HG03280 (cell line): ENCODE results near the gene OTOR.

ENCODE experiments used
- ATAC-seq: cut with Tn5 transposase; IDR thresholded peaks from one replicate; pipeline ENCODE4 v1.9.1; 2021; ENCODE audit warnings: mild to moderate bottlenecking, moderate library complexity; ENCODE audit not compliant: unreplicated experiment

The OTOR gene, protein sequence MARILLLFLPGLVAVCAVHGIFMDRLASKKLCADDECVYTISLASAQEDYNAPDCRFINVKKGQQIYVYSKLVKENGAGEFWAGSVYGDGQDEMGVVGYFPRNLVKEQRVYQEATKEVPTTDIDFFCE

DNA sequence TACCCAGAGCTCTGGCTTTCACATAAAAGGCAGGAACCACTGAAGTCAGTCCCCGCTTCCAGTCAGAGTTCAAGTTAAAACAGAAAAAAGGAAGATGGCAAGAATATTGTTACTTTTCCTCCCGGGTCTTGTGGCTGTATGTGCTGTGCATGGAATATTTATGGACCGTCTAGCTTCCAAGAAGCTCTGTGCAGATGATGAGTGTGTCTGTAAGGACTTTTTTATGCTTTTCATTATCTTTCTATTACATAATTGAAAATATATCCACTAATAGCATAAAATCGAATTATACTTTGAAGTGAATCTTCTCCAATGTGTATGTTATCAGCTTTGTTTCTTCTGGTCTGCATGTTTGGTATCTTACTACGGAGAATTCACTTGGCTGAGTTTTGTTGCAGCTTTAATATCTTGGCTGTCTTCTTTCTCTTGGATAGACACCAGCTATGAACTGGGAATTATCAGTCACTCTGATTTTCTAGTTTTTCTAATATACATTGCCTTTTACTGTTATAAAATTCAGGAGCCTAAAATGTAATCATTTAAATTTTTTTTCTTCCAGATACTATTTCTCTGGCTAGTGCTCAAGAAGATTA lies at the start of gene OTOR:
Gene OTOR (plus strand): TSS at position 51 of the 593 bp plus-strand sequence. CDS start 44 bp downstream, at position 95.
- ATAC-seq: no peak

DNA sequence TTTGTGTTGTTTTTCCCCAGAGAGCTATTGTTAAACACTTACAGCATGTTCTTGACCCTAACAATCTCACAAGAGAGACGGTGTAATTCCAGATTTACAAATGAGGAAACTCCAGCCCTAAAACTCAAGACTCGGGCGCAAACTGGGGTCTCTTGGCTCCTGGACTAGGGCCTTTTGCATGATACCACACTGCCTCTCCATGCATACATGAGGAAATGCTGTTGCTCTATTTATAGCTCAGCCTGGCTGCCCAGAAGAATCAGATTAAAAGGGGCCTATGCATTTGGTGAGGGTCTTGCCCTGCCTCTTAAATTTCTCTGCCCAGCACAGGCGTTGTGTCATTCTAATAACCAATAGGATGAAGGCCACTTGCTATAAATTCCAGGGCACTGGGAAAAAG lies 48.9 kb upstream of the OTOR start:
- no peak for ATAC-seq

DNA sequence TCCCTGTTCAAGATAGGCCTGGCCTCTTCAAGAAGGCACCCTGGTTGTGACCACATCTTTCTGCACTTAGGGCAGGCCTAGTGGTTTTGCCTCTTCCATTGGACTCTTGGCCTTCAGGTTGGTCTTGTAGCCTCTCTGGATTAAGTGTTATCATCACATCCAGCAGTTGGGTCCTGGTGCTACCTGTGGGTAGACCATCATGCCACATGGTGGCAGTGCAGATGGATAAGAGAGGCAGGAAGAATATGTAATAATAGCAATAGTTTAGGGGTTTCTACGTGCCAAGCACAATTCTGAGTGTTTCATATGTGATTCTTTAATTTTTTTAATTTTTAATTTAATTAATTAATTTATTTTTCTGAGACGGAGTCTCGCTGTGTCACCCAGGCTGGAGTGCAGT lies 46.9 kb upstream of the OTOR start:
- peak; percentile 55 for ATAC-seq

DNA sequence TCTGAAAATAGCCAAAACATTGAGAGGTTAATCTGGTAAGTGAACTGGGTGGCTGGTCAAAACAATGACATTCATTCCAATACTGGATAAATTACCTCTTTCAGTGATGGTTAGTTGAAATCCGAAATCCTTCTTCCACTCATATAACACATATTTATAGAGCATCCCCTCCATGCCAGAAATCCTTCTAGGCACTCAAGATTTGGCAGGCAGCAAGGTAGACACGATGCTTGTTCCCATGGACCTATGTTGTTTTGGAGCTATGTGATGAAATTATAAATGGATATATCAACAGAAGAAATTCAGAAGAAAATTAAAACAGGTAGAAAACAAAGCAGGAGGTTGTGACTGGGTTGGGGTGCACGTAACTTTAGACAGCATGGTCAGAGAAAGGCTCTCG lies 44.6 kb upstream of the OTOR start:
- no peak for ATAC-seq

DNA sequence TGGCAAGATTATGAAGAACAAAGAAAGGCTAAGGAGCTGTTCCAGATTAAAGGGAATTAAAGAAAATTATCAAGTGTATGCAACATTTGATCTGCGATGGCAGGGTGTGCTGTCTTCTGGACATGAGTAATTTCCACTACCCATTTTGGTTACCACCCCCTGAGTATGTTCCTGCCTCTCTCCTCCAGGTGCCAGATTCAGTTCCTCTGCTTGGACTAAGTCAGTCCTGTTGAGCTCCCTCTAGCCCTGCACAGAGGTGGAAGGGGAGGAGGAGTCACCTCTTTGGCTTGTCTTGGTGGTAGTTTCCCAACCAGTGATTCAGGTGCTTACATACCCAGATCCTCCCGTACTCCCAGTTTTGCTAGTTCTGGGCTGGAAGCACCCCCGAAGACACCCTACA lies 40.5 kb upstream of the OTOR start:
- no peak for ATAC-seq

DNA sequence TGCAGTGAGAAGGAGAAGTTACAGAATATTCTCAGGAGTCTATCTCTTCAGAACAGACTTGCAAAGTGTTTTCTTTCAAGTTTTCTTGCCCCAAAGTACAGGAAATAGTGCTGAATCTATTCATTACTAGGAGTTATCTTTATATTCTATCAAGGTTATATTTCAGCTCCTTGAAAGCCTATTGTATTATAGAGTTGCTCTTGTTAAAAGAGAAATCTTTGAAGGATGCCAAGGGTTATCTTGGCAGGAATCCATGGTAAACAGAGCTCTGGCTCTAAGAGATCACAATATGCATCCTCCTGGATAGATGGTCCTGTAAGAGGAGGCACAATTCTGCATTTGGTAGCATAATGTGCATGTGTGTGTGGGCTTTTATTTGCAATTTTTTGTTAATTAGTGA lies 39.6 kb upstream of the OTOR start:
- no peak for ATAC-seq

DNA sequence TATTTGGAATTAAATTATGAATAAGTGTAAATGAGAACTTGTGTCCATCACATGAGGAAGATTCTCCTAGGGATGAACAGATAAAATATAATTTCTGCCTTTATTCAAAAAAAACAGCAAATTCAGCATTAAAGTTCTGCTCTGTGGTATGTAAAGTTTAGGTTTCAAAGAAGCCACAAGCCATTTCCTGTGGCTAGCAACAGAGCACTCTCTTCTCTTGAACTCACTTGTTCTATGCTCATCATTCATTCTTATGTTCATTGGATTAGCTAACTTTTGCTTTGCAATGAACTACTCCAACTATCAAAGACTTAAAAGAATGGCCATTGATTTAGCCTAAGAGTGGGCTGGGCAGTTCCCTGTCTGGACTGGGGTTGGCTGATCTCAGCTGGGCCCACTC lies 39.1 kb upstream of the OTOR start:
- no peak for ATAC-seq

DNA sequence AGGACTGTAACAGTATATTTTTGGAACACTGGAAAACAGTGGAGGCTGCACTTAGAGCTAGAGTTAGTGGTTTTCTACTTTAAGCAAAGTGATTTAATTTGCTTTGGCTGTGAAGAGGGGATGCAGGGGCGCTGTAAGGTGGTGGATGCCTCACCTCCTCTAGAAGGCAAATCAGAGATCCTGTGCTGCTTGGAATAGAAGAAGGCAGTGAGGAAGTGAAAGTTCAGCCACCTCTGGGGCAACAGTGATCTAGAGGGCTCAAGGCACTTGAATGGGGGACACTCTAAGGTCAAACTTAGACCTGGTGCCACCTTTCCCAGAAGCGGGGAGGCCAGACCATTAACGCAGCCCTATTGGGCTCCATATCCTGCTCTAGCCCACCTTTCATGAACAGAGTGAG lies 37.4 kb upstream of the OTOR start:
- no peak for ATAC-seq

DNA sequence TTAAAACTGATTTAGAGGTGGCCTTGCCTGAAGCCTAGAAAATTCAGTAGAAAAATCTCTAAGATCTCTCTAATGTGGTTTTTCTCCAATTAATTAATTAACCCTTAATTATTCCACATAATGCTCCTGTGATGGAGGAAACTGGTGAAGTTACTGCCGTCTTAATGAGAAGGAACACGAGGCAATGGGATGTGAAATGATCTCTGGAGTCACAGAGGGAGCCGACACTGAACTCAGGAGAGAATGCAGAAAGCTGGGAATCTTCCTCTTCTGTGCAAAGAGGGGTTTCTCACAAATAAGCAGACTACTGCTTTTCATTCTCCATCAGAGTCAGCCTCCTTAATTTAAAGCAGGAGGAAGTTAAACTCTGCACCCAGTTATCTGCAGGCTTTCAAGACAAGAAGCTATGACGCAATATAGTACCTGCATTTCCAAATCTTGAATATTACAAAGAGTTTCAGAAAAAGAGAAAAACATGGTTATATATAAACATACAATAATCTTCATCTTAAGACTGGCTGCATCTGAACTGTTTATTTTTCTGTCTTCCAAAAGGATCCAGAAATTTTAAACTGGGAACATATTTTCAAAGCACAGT lies 36.4 kb upstream of the OTOR start:
- ATAC-seq: no peak

DNA sequence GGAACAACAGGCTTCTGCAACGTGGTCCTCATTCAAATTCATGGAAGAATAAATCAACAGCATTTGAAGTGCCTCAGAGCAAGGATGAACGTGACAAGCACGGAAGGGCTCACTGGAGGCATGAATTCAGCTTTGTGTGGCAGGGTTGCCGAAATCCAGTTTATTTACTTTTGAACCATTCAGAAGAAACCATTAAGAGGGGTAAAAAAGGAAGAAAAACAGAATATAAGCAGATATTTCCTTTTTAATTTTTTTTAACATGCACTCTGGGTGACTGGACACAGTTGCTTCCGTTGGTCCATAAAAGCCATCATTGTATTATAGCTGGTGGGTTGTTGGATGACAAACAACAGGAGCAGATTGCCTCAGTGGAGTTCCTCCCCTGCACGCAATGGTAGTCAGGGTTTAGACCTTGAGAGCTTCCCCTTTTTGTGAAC lies 35.6 kb upstream of the OTOR start:
- no peak for ATAC-seq

DNA sequence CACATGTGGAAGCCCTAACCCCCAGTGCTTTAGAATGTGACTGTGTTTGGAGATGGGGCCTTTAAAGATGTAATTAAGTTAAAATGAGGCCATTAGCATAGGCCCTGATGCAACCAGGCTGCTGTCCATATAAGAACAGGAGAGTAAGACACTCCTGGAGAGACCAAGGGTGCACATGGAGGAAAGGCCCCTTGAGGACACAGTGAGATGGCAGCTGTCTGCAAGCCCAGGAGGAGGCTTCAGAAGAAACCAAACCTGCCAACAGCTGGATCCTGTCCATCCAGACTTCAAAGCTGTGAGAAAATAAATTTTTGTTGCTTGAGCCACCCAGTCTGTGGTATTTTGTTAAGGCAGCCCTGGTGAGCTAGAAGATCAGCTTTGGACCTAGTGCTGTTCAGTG lies 35.1 kb upstream of the OTOR start:
- no peak for ATAC-seq

DNA sequence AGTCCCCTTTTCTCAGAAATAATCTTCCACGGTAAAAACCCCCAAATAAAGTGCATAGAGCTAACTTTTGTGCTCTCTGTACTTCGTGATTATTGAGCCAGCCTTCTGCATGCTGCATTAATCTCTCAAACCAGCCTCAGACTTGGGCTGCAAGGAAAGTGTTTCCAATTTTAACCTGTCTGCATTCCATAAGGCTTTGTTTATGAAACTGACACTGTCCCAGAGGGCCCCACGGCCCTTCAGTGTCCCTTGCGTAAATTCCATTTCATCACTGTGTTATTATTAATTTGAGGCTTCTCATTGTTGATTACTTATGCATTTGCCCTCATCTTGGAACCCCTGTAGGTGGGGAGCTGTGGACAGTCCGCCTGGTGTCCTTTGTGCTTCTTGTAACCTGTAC lies 33.9 kb upstream of the OTOR start:
- ATAC-seq: no peak

DNA sequence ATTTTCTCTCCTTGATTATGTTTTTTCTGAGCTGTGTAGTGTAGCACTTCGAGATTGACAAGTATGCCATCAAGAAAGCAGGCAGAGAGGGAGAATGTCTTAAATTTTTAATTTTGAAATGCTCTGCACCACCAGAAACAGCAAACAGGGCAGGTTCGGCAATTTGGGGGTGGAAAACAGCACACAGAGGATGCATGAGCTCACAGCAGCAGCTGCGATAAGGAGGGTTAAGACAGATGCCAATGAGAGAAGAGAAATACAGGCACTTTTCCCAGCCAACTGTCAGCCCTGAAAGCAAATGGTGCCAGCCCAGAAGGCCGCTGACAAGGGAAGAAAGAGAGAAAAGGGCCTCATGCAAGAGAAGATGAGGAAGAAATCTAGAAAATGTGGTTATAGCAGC lies 33.4 kb upstream of the OTOR start:
- no peak for ATAC-seq

DNA sequence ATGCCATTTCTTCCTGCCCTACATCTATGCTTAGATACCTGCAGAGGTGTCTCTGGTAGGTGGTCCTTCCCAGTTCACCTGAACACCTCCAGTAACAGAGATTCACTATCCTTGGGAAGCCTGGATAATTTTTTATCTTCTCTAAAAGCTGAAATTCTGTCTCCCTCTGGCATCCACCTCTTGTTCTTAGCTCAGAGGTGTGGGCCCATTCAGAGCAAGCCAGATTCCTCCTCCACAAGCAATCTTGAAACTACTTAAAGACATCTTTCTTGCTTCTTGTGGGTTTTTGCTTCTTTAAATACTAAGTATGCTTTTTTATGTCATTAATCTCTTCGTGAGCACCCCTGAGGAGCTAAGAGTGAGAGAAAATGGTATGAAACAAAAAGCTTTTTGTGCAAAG lies 28.7 kb upstream of the OTOR start:
- no peak for ATAC-seq

DNA sequence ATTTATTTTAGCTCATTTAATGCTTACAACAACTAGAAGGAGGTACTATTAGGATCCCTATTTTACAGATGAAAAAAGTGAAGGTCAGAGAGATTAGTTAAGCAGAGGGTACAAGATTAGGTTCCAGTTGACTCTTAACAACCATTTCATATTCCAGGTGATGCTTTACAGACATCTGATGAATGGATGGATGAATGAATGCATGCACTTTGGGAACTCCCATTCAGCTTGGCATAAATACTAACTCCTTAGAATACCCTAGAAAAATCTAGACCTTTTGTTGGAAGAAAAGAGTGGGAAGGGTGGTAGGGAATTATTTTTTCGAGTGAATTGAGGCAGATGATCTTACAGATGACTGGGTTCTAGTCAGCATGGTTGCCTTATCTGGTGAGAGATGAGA lies 19.1 kb upstream of the OTOR start:
- ATAC-seq: no peak

DNA sequence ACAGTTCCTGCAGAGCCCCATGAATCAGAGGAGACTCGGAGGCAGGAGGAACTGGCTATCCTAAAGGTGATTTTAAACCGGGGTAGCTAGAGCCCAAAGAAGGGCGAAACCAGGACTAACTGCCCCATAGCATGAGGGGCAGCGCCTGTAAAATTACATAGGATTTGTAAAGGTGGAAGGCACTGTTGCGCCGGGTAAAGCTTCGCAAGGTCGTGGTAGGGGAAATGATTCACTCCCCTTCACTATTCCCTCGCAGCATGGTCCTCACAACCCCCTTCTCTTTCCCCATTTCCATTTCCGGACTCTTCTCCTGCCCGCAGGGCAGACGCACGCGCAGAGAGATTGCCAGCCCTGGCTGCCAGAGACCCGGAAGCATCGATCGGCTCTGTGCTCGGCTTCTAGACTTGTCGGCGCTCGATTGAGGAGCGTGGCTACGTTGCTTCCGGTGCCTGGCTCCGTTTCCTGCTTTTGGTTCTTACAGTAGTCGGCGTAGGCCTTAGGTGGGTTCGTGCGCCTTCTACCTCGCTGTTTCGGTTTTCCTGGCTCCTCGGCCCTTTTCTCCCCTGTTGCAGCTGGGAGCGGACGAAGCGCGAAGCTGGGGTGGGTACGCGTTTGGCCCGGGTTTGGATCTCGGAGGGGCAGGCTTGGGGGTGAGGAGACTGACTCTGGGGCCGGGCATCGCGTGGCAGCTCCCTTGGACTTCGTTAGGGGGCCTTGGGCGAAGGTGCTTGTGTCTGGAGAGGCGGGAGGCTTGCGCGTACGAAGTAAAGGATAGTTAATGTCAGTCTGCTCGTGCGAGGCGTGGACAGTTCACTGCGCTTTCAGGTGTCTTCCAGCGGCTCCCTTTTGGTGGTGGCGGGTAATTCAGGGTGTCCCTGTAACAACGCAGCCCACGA lies 18.3 kb upstream of the OTOR start, which contains the start of gene SNRPB2:
Gene SNRPB2 (plus strand): TSS at position 462 of the 896 bp plus-strand sequence. CDS start 1,677 bp downstream, outside the sequence.
- ATAC-seq: peak; percentile 98

DNA sequence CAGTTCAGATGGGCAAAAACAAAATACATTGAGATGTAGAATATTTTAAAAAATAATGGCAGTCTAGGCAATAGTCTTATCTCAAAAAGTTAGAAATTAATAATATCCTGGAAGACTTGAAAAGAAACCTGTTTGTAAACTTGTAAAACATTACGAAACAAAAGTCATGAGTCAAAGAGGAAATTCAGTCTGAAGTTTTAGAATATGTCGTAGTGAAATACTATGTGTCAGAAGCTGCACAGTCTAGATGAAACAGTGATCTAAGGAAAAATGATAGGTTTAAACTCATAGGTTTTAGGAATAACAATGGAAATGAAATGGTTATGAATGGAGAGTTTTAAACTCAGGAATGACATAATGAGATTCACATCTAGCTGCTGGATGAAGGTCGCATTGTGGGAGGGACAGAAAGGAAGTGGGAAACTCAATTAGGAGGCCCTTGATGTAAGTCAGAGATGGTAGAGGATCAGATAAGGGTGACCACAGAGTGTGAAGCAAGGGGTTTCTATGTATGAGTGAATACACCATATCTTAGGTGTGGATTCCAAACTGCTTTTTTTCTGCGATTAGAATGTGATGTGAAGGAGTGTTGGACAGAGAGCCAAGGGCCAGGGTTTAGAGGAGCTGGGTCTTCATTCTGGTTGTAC lies 15.5 kb upstream of the OTOR start:
- ATAC-seq: no peak

DNA sequence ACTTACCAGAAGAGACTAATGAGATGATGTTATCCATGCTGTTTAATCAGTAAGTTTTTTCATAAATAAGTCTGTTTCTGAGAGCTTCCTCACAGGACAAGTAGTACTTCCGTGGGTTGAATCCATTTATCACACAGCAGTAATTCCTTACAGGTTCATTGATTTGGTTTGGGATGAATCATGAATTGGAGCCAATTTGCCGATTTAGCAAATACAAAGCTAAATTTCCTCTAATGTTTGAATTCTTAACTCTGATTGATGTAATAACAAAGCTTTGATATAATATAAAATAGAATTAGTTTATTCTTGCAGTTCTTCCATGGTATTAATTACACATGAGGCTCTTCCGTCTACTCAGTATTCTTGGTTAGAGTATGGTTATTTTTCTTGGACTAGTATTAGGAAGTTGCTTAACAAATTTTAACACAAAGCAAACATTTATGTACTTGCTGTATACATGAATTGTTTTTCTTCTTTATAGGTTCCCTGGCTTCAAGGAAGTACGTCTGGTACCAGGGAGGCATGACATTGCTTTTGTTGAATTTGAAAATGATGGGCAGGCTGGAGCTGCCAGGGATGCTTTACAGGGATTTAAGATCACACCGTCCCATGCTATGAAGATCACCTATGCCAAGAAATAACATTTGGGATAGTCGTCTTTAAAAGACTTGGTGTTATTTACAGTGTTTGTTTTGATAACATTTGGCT lies 7.6 kb upstream of the OTOR start:
- no peak for ATAC-seq

DNA sequence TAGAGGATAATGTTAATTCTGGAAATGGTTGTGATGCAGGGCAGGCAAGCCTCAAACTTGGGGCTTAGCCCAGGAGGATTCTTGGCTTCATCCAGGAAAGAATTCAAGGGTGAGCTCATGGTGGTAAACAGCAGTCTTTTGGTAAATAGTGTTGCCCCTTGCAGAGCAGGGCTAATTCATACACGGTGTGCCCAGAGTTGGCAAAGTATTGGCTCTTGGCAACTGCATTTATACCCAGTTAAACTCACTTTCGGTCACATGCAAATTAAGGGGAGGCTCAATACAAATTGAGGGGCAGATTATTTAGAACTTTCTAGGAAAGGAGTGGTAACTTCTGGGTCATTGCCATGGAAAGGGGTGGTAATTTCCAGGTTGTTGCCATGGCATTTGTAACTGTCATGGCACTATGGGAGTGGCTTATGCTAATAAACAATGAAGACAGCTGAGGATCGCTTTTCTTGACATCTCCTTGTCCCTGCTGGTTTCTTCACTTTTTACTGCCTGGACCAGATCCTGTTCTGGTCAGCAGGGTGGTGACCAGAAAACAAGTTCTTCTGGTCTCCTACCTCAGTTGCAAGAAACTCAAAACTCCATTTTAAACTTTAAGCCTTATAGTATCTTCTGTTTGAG lies 3.9 kb upstream of the OTOR start:
- ATAC-seq: no peak

DNA sequence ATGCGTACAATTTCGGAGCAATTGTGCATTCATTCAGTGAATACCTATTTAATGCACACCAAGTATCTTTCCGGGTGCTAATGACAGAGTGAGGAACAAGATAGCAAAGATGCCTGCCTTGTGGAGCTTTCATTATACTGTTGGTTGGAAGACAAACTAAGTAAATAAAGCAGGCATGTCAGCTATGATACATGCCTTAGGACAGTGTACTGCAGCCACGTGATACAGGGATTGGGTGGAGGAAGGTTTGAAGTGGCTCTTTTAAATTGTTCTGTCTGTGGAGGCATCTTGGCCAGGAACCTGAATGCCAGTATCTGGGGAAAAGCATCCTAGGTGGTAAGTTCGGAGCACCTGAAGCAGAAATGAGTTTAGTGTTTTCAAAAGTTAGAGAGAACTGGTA lies 3.0 kb upstream of the OTOR start:
- ATAC-seq: no peak
